IPS-15b (cell line): ENCODE measurements around the gene CST9.
A peak's percentile ranks its signal among the peaks of the same experiment; 100 is the strongest.

Source experiments
- H3K27me3 ChIP-seq: one replicate; pipeline ENCODE4 v1.6.1; 2013; ENCODE audit warnings: low read length; ENCODE audit not compliant: control insufficient read depth, insufficient read depth
- H3K36me3 ChIP-seq: one replicate; pipeline ENCODE4 v1.6.1; 2013; ENCODE audit warnings: low read length; ENCODE audit not compliant: control insufficient read depth, insufficient read depth
- H3K4me1 ChIP-seq: one replicate; pipeline ENCODE4 v1.6.1; 2013; ENCODE audit warnings: mild to moderate bottlenecking, low read length; ENCODE audit not compliant: control insufficient read depth, insufficient read depth
- H3K4me3 ChIP-seq: one replicate; pipeline ENCODE4 v1.5.1; 2013; ENCODE audit warnings: low read depth, low read length
- H3K9ac ChIP-seq: one replicate; pipeline ENCODE4 v1.6.1; 2013; ENCODE audit warnings: low read depth, mild to moderate bottlenecking, low read length
- H3K9me3 ChIP-seq: one replicate; pipeline ENCODE4 v1.6.1; 2013; ENCODE audit warnings: mild to moderate bottlenecking, low read length; ENCODE audit not compliant: control insufficient read depth, insufficient read depth

Gene CST9

DNA sequence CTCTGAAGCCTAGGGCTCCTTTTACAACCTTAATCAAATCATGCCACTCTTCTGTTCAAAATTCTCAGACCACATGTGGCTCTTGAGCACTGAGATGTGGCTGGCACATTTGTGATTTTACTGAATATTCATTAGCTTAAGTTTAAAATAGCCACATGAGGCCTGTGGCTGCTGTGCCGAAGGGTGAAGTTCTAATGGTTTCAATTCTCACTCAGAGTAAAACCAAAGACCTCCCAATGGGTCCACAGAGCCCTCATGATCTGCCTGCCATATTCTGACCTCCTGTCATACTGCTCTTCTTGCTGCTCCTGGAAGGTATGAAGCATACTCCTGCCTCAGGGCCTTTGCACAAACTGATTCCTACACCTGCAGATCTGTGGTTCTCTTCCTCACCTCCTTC lies 39.9 kb upstream of the CST9 start:
- Histone ChIP-seq H3K9ac (no peak overlapping the region), H3K4me1 (no peaks in the 10 kb centered on the region), H3K27me3 (no peaks in the 10 kb centered on the region), H3K4me3 (no peak overlapping the region), H3K36me3 (no peaks in the 10 kb centered on the region), H3K9me3 (no peaks in the 10 kb centered on the region)

DNA sequence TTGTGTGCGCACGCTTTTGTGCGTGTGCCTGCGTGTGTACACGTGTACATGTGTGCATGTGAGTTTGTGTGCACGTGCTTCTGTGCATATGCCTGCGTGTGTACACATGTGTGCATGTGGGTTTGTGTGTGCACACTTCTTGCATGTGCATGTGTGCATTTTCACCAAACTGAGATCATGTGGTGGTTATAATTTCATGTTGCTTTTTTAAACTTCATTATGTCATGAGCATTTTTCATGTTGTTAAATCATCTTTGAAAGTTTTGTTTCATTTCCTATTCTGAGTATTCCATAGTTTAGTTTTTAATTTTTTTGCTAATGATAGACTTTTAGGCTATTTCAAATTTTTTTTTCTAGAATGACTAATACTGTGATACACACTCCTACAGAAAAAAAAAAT lies 38.4 kb upstream of the CST9 start:
- H3K9me3 ChIP-seq = no peaks in the 10 kb centered on the region
- no peaks in the 10 kb centered on the region for H3K4me1 ChIP-seq
- H3K36me3 ChIP-seq = no peaks in the 10 kb centered on the region
- no peaks in the 10 kb centered on the region for H3K27me3 ChIP-seq
- H3K9ac ChIP-seq = no peak overlapping the region
- H3K4me3 ChIP-seq = no peak overlapping the region

DNA sequence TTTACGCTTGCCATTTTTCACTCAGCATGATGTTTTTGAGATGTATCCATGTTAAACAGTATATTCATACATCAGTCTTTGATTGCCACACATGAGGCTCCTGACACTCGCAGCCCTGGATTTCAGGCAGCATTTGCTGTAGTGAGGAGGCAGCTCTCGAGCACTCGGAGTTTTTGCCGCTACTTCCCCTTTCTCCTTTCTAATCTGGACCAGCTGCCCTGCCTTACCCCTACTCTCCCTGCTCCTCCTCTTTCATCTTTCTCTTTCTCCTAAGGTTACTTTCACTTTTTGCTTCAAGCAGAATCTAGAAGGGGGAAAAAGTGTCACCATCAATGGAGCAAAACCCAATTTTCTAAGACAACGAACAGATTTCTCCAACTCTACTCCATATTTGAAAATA lies 37.9 kb upstream of the CST9 start:
- H3K9me3 ChIP-seq = no peaks in the 10 kb centered on the region
- H3K4me1 ChIP-seq = no peaks in the 10 kb centered on the region
- no peak overlapping the region for H3K9ac ChIP-seq
- H3K4me3 ChIP-seq = no peak overlapping the region
- H3K36me3 ChIP-seq = no peaks in the 10 kb centered on the region
- H3K27me3 ChIP-seq = no peaks in the 10 kb centered on the region

DNA sequence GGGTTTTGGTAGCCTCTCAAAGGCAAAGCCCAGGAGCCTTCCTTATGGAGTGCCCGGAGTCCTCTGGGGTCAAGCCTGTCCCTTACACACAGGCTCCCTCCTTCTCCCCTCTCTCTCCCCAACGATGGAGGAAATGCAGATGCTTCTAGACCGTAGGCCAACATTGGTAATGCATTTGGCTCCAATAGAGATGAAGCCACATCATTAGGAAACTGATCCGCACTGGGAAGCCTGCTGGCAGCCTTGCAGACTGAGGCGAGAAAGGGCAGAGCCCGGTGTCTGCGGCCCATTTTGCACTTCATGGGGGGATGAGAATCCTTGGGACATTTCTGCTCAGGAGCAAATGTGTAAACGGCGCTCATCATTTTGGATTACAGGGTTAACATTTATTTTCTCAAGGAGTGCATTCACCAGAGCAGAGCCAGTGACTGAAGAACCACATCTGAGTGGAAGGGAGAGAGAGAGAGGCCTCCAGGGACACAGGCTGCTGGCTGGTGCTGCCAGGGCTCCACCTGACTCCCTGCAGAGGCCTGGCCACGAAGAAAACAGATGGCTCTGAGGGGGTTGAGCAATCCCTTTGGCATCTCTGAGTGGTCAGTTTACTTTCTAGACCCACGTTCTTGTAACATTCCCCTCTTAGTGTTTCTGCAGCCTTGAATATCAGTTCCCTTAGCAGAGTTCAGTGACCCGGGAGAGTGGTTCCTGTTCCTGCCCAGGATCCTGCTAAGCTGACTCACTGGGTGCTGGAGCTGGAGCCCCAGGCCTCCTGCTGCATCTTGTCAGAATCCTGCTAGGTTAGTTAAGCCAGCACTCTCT lies 36.4 kb upstream of the CST9 start:
- H3K4me3 ChIP-seq = no peak overlapping the region
- H3K27me3 ChIP-seq = no peaks in the 10 kb centered on the region
- no peaks in the 10 kb centered on the region for H3K4me1 ChIP-seq
- no peak overlapping the region for H3K9ac ChIP-seq
- no peaks in the 10 kb centered on the region for H3K36me3 ChIP-seq
- no peaks in the 10 kb centered on the region for H3K9me3 ChIP-seq

DNA sequence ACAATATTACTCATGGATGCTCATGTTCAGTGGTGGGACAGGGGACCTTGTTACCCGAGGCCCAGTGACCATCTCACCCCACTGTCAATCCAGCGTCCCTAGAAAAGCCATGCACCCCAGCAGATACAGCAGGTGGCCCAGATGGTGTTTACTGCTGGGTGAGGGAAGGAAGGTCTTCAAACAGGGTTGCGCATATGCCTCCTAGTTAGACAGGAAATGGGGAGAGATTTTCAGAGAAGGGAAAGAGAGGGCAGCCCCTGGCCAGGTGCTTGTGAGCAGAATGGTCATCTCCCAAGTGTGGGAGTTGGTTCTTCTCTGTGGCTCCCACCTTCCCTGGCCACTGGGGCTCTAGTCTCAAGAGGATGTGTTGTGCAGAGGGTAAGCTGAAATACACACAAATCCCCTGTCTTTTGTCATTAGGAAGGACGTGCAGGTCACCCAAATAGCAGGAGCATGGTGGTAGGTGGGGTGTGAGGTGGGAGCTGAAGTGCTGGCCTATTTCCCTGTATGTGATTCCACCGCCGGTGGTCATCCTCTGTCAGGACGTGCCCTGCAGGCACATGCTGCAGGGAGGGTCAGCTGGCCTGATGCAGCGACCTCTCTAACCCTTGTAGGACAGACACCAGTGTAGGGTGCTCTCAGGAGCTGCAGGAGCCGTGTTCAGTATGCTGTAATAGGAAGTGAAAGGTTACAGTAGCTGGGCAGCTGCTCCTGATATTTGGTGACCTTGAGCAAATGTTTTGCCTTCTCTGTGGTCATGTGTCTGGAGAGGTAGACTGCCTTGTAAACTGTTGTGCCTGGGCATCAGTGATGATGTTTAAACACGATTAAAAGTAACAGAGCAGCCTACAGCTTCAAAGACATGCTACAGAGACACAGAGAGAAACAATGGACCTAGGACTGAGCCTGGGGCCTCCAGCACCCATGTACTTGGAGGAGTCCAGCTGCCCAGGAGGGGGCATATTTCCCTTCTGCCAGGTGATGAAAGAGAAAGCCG lies 35.3 kb upstream of the CST9 start:
- Histone ChIP-seq H3K36me3 (no peaks in the 10 kb centered on the region), H3K9ac (no peak overlapping the region), H3K4me1 (peaks cover 5% of the 10 kb centered on the region), H3K9me3 (no peaks in the 10 kb centered on the region), H3K27me3 (peaks cover 10% of the 10 kb centered on the region), H3K4me3 (no peak overlapping the region)

DNA sequence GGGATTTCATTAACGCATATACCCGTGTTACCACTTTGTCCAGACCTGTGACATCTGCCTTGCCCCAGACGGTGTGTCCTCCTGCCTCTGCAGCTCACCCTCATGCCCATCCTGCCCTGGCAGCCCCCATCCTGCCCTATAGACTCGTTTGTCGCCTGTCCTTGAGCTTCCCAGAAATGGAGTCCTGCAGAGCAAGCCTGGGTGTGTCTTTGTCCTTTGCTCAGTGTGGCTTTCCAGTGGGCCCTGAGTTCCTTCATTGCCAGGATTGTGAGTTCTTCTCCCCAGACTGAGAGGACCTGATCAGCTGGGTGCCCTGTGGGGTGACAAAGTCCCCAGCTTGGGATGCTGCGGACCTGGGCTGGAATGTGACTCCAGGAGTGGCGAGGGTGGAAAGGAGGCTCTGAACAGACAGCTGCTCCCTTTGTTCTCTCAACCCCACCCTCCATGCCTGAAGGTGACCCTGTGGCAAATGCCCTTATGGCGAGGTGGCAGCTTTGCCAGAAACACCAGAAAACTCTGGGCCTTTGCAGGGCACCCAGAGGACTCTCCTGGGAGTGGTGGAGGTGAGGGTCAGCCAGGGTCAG lies 34.4 kb upstream of the CST9 start:
- H3K4me1 ChIP-seq = peaks cover 5% of the 10 kb centered on the region

DNA sequence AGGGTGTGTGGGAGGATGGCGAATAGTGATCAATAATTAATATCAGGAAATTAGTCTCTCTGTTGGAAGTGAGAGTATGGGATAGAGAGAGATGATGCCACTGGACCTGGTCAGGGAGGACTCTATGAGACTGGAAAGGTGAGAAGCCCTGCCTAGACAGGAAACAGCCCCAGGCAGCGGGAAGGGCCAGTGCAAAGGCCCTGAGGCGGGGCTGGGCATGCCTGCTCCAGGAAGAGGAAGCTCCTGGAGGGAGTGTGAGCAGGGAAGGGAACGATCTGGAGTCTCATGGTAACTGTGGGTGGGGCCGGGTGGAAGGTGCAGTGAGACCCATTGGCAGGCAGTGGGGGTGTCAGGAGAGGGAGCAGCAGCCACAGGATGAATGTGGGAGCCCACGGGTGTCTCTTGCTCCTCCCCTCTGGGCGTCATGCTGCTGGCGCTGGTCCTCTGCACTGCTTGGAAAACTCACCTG lies 33.8 kb upstream of the CST9 start:
- no peaks in the 10 kb centered on the region for H3K9me3 ChIP-seq

More for the DNA sequence above, 34.4 kb upstream of the CST9 start:
- Histone ChIP-seq H3K36me3 (no peaks in the 10 kb centered on the region), H3K9ac (no peak overlapping the region), H3K9me3 (no peaks in the 10 kb centered on the region), H3K4me3 (no peak overlapping the region), H3K27me3 (peaks cover 11% of the 10 kb centered on the region)

DNA sequence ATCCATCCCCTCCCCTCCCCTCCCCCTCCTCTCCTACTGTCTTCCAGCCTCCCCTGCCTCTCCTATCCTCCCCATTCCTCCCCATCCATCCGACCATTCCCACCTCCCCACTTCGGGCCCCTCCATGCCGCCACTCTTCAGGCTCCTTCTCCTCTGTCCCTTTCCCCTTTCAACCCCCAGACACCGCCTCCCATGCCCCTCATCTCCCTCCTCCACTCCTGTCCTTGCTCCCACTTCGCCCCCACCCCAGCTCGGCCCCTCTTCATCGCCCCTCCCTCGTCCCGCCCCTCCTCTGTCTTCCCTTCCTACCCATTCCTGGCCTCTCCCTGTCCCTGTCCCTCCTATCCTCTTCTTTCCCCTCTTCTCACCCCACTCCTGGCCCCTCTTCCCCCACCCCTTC lies 32.6 kb upstream of the CST9 start:
- Histone ChIP-seq H3K9me3 (no peaks in the 10 kb centered on the region), H3K4me3 (no peak overlapping the region), H3K4me1 (peaks cover 5% of the 10 kb centered on the region), H3K9ac (no peak overlapping the region), H3K36me3 (no peaks in the 10 kb centered on the region), H3K27me3 (peaks cover 11% of the 10 kb centered on the region)

More for the DNA sequence above, 33.8 kb upstream of the CST9 start:
- peaks cover 5% of the 10 kb centered on the region for H3K4me1 ChIP-seq
- H3K27me3 ChIP-seq = peaks cover 11% of the 10 kb centered on the region
- no peak overlapping the region for H3K9ac ChIP-seq
- no peak overlapping the region for H3K4me3 ChIP-seq
- no peaks in the 10 kb centered on the region for H3K36me3 ChIP-seq

DNA sequence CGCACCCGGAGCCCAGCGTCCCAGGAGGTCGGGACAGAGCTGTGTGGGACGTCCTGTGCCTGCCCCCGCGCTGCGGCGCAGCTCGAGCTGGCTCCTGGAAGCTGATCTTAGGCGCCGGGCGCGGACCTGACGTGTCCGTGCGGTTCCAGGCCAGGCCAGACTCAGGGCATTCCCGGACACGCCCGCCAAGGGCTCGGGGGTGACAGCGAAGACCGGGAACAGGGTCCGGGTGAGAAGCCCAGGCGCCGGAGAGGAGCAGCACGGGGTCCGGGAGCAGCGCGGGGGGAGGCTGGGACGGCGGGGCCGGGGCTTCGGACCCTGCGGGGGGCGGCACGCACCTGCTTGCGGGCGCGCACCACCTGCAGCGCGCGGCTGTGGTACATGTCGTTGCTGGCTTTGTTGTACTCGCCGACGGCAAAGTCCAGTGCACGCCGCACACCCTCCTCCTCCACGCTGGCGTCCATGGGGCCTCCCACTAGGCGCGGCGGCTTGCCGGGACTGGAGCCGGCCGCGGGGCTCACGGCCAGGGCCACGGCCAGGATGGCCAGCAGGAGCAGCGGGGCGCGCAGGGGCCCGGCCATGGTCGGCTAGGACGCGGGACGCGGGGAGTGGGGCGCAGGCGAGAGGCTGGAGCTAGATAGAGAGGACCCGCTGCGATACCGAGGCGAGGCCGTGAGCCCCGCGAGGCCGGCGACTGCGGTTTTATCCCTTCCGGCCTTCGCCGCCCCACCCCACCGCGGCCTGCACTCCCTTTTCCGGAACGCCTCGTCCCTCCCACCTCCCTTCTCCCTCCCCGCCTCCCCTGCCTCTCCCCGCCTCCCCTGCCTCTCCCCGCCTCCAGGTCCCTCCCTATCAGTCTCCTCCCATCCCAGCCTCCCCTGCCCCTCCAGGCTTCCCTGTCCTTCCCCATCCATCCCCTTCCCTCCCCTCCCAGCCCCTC lies 31.8 kb upstream of the CST9 start, which contains the start of gene CST3:
Gene CST3 (minus strand): TSS at position 674 of the 940 bp plus-strand sequence. CDS start 93 bp downstream, at position 581.
- Histone ChIP-seq H3K36me3 (no peaks in the 10 kb centered on the region), H3K4me1 (peaks cover 5% of the 10 kb centered on the region), H3K4me3 (peak within 1 kb of the TSS; percentile 55), H3K9ac (peak within 1 kb of the TSS; percentile 70), H3K27me3 (peaks cover 11% of the 10 kb centered on the region), H3K9me3 (no peaks in the 10 kb centered on the region)

DNA sequence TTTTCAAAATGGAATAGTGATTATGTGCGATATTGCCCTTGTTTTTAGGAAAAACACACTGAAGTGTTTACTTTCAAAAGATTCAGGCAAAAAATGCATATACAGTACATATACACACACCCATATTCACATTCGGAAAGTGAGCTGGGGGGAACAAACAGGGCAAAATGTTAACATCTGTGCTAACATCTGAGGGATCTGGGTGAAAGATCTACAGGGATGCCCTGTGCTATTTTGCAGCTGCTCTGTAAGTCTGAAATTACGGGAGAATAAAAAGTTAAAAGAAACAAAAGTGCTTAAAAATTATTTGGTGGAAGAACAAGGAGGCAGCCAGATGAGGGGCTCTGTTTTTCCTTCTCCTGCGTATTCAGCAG lies 31.2 kb upstream of the CST9 start:
- H3K4me1 ChIP-seq = peaks cover 5% of the 10 kb centered on the region
- no peaks in the 10 kb centered on the region for H3K36me3 ChIP-seq
- H3K27me3 ChIP-seq = peaks cover 11% of the 10 kb centered on the region
- peak overlapping the region; percentile 55 for H3K4me3 ChIP-seq
- peak overlapping the region; percentile 70 for H3K9ac ChIP-seq
- no peaks in the 10 kb centered on the region for H3K9me3 ChIP-seq
